Measurements from ENCODE around the gene COL9A3. TPM values are rescaled to one million over a fixed set of nuclear protein-coding genes. Genes with fewer than 3 reads are reported as not detected.

COL9A3 gene
- total and polyA plus RNA-seq, 11 donors, result 0.67 to 6.0 (median 2.0) TPM

GRCh38 chr20:62808211-62808865 lies 8.5 kb upstream of the COL9A3 start:
- peak; percentile 27 to 67 (median 46) for ATAC-seq
- intact Hi-C loops (cut with DNase I), result loop anchor here in 8 of 10 donors (1.0 to 10.0 kb wide), 8 partner anchors 131 to 504 kb away; partner anchors contain the start of gene ADRM1 (in 1 of the 8)

DNA sequence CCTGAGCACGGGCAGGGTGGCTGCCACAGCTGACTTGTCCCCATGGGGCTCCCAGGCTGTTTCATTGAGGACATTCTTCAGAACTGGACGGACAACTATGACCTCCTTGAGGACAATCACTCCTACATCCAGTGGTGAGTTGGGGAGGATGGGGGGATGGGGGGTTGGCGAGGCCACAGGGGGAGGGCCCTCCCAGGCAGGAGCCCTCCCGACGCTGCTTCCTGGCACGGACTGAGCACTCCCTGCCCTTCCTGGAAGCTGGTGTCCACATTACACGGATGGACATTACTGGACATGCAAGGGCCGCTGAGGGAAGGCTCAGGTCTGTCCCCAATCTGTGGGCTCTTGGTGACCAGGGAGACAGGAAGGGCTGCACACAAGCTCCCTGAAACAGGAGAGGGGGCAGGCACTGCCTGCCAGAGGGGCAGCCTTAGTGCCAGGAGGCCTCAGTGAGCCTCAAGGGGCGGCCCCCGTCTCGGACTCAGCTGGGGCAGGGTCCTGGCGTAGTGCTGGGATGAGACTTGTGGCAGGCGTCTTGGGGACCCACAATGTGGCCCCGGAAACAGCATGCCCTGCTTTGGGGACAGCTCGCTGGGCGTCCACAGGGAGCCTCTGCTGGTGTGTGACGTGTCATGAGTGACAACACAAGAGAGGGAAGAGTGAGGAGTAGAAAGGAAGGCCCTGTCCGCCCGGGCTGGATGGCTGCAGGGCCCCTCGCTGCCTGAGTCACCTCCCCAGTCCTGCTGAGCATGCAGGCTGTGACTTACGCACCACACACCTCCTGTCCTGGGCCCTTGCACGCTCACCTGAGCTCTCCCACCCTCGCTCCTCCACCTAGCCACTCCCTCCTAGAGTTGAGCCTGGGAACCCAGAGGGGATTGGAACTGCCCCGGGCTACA lies 7.1 kb upstream of the COL9A3 start:
- ATAC-seq, result no peak
- Histone ChIP-seq H3K4me1 (peaks cover 0 to 35% (median 26%) of the 10 kb centered on the region in 12 donors), H3K27ac (no peak overlapping the region), H3K4me3 (no peak overlapping the region), H3K36me3 (peaks cover 4 to 75% (median 58%) of the 10 kb centered on the region in 9 donors), H3K27me3 (peaks cover 0 to 5% (median under 1%) of the 10 kb centered on the region in 9 donors), H3K9me3 (no peaks in the 10 kb centered on the region)
- DNase-seq, result no peak
- TF ChIP-seq POLR2A (IDR thresholded peaks at IDR 0.05), result no peak
- no peak for TF ChIP-seq CTCF (IDR thresholded peaks at IDR 0.05)
- WGBS, 4 donors, result 91 to 97% (median 92%) methylated on average over 21 to 24 of the region's 24 CpGs
- intact Hi-C loops (cut with DNase I), result loop anchor here in 7 of 10 donors (2.0 to 10.0 kb wide), 7 partner anchors 132 to 505 kb away; partner anchors contain the start of gene ADRM1 (in 1 of the 7)

More at GRCh38 chr20:62808211-62808865, 8.5 kb upstream of the COL9A3 start:
- TF ChIP-seq CTCF (IDR thresholded peaks at IDR 0.05) (peak; percentile 91 to 96 (median 94)), POLR2A (IDR thresholded peaks at IDR 0.05) (no peak)
- Histone ChIP-seq H3K36me3 (peaks cover 4 to 68% (median 55%) of the 10 kb centered on the region in 9 donors), H3K27me3 (no peaks in the 10 kb centered on the region), H3K4me3 (no peak overlapping the region), H3K9me3 (no peaks in the 10 kb centered on the region), H3K27ac (no peak overlapping the region), H3K4me1 (peaks cover 0 to 44% (median 33%) of the 10 kb centered on the region in 12 donors)
- DNase-seq, result peak; percentile 62 to 88 (median 67)
- WGBS, 4 donors, result 40 to 46% (median 45%) methylated on average over 21 of the region's 21 CpGs

DNA sequence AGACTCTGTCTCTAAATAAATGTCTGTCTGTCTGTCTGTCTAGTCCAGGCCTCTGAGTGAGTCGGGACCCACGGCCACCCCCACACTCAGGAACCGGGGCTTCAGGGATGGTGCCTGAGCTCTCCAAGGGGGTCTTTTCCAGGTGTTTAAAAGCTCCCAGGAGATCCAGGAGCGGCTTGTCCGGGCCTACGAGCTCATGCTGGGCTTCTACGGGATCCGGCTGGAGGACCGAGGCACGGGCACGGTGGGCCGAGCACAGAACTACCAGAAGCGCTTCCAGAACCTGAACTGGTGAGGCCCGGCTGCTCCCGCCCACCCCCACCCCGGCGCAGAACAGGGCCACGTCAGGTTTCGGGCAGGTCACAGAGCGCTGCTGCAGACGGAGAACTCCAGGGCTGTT lies 5.5 kb upstream of the COL9A3 start:
- Histone ChIP-seq H3K4me3 (no peak overlapping the region), H3K4me1 (peaks cover 0 to 40% (median 28%) of the 10 kb centered on the region in 12 donors), H3K27me3 (peaks cover 0 to 21% (median 15%) of the 10 kb centered on the region in 9 donors), H3K9me3 (no peaks in the 10 kb centered on the region), H3K36me3 (peaks cover 4 to 74% (median 58%) of the 10 kb centered on the region in 9 donors), H3K27ac (no peak overlapping the region)
- DNase-seq (no peak), ATAC-seq (no peak)
- intact Hi-C loops (cut with DNase I), result no loop called here
- TF ChIP-seq CTCF (IDR thresholded peaks at IDR 0.05) (no peak), POLR2A (IDR thresholded peaks at IDR 0.05) (no peak)
- whole genome bisulfite sequencing, 4 donors, result 87 to 95% (median 92%) methylated on average over 12 to 21 of the region's 21 CpGs

- intact Hi-C loops (cut with DNase I), result no loop called here
- Histone ChIP-seq H3K36me3 (peaks cover 4 to 70% (median 58%) of the 10 kb centered on the region in 9 donors), H3K27me3 (peaks cover 0 to 25% (median 19%) of the 10 kb centered on the region in 9 donors), H3K9me3 (no peaks in the 10 kb centered on the region), H3K4me1 (peaks cover 0 to 40% (median 28%) of the 10 kb centered on the region in 12 donors), H3K4me3 (no peak overlapping the region), H3K27ac (no peak overlapping the region)
- DNase-seq (no peak), ATAC-seq (no peak)
- 87 to 92% (median 90%) methylated on average over 9 to 10 of the region's 10 CpGs for WGBS, 4 donors
- TF ChIP-seq POLR2A (IDR thresholded peaks at IDR 0.05) (no peak), CTCF (IDR thresholded peaks at IDR 0.05) (no peak)
Observed at GRCh38 chr20:62811720-62812119, 5.1 kb upstream of the COL9A3 start.
